ENCODE measurements around the gene ZNF30.

Gene ZNF30

GRCh38 chr19:34926685-34927375 lies at the start of gene ZNF30:
TSS of gene ZNF30 (plus strand) at chr19:34926903. CDS start at chr19:34929948, 3,045 bp downstream.
- Histone ChIP-seq H3K27ac (peak within 1 kb of the TSS; percentile 80), H3K4me3 (ENCODE audit: low read depth, low read length) (peak within 1 kb of the TSS; percentile 86), H3K9me3 (ENCODE audit: severe bottlenecking) (no peaks in the 10 kb centered on the region), H3K27me3 (ENCODE audit: insufficient read depth, low read depth, severe bottlenecking) (no peaks in the 10 kb centered on the region), H3K36me3 (peaks cover 30% of the 10 kb centered on the region)
- TF ChIP-seq, protein P1, sequence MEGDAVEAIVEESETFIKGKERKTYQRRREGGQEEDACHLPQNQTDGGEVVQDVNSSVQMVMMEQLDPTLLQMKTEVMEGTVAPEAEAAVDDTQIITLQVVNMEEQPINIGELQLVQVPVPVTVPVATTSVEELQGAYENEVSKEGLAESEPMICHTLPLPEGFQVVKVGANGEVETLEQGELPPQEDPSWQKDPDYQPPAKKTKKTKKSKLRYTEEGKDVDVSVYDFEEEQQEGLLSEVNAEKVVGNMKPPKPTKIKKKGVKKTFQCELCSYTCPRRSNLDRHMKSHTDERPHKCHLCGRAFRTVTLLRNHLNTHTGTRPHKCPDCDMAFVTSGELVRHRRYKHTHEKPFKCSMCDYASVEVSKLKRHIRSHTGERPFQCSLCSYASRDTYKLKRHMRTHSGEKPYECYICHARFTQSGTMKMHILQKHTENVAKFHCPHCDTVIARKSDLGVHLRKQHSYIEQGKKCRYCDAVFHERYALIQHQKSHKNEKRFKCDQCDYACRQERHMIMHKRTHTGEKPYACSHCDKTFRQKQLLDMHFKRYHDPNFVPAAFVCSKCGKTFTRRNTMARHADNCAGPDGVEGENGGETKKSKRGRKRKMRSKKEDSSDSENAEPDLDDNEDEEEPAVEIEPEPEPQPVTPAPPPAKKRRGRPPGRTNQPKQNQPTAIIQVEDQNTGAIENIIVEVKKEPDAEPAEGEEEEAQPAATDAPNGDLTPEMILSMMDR (IDR thresholded peaks at IDR 0.05; ENCODE audit: low read depth, low read length): no peak
- peak; percentile 95 for DNase-seq

DNA sequence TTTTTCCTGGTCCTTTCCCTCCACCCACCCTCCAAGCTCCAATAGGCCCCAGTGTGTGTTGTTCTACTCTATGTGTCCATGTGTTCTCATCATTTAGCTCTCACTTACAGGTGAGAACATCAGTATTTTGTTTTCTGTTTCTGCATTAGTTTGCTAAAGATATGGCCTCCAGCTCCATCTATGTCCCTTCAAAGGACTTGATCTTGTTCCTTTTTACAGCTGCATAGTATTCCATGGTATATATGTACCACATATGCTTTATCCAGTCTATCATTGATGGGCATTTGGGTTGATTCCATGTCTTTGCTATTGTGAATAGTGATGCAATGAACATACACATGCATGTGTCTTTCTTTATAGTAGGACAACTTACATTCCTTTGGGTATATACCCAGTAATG lies 47.1 kb upstream of the ZNF30 start:
- Histone ChIP-seq H3K27me3 (ENCODE audit: insufficient read depth, low read depth, severe bottlenecking) (no peaks in the 10 kb centered on the region), H3K27ac (no peak overlapping the region), H3K9me3 (ENCODE audit: severe bottlenecking) (peaks cover 6% of the 10 kb centered on the region), H3K36me3 (no peaks in the 10 kb centered on the region; the same call in 1 of the 2 replicates), H3K4me3 (ENCODE audit: low read depth, low read length) (no peak overlapping the region)
- DNase-seq: no peak
- TF ChIP-seq, protein P1 (IDR thresholded peaks at IDR 0.05; ENCODE audit: low read depth, low read length): no peak

GRCh38 chr19:34880034-34880433 lies 46.7 kb upstream of the ZNF30 start:
- Histone ChIP-seq H3K4me3 (ENCODE audit: low read depth, low read length) (no peak overlapping the region), H3K27ac (no peak overlapping the region), H3K36me3 (no peaks in the 10 kb centered on the region; the same call in 1 of the 2 replicates), H3K9me3 (ENCODE audit: severe bottlenecking) (peaks cover 9% of the 10 kb centered on the region), H3K27me3 (ENCODE audit: insufficient read depth, low read depth, severe bottlenecking) (no peaks in the 10 kb centered on the region)
- TF ChIP-seq, protein P1 (IDR thresholded peaks at IDR 0.05; ENCODE audit: low read depth, low read length): no peak
- DNase-seq: no peak

- H3K27ac ChIP-seq: no peak overlapping the region
- TF ChIP-seq, protein P1 (IDR thresholded peaks at IDR 0.05; ENCODE audit: low read depth, low read length): no peak
- H3K4me3 ChIP-seq (ENCODE audit: low read depth, low read length): no peak overlapping the region
- peaks cover 18% of the 10 kb centered on the region for H3K9me3 ChIP-seq (ENCODE audit: severe bottlenecking)
- no peaks in the 10 kb centered on the region for H3K27me3 ChIP-seq (ENCODE audit: insufficient read depth, low read depth, severe bottlenecking)
- DNase-seq: no peak
- H3K36me3 ChIP-seq: no peaks in the 10 kb centered on the region; the same call in 1 of the 2 replicates
These were observed 44.7 kb upstream of the ZNF30 start for GRCh38 chr19:34881982-34882381.

GRCh38 chr19:34888091-34888490 lies 38.6 kb upstream of the ZNF30 start:
- TF ChIP-seq, protein P1 (IDR thresholded peaks at IDR 0.05; ENCODE audit: low read depth, low read length): no peak
- no peak overlapping the region for H3K4me3 ChIP-seq (ENCODE audit: low read depth, low read length)
- H3K36me3 ChIP-seq: no peaks in the 10 kb centered on the region; the same call in 1 of the 2 replicates
- H3K9me3 ChIP-seq (ENCODE audit: severe bottlenecking): peaks cover 24% of the 10 kb centered on the region
- DNase-seq: no peak
- H3K27ac ChIP-seq: no peak overlapping the region
- H3K27me3 ChIP-seq (ENCODE audit: insufficient read depth, low read depth, severe bottlenecking): no peaks in the 10 kb centered on the region

DNA sequence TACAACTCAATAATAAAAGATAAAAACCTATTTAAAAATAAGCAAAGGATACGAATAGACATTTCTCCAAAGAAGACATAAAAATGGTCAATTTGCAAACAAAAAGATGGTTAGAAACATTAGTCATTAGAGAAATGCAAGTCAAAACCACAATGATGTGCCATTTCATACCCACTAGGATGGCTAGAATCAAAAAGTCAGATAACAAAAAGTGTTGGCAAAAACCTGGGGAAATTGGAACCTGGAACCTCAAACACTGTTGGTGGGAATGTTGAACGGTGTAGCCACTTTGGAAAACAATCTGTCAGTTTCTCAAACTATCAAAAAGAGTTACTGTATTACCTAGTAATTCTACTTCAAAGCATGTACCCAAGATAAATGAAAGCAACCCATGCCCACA lies 26.5 kb upstream of the ZNF30 start:
- Histone ChIP-seq H3K36me3 (no peaks in the 10 kb centered on the region), H3K9me3 (ENCODE audit: severe bottlenecking) (no peaks in the 10 kb centered on the region), H3K27me3 (ENCODE audit: insufficient read depth, low read depth, severe bottlenecking) (no peaks in the 10 kb centered on the region), H3K4me3 (ENCODE audit: low read depth, low read length) (no peak overlapping the region), H3K27ac (no peak overlapping the region)
- TF ChIP-seq, protein P1 (IDR thresholded peaks at IDR 0.05; ENCODE audit: low read depth, low read length): no peak
- no peak for DNase-seq

Data from WERI-Rb-1 (cell line).